ENCODE results near the gene PDE4B.

GRCh38 chr1:66394603-66395002 is 601.9 kb downstream of the PDE4B start:
- no peak for TF ChIP-seq CTCF (IDR thresholded peaks at IDR 0.05; ENCODE audit: low read depth, low read length)
- TF ChIP-seq EZH2phosphoT487 (IDR thresholded peaks at IDR 0.05; ENCODE audit: low read depth): no peak
